ENCODE measurements around the gene WDR38.
A peak's percentile ranks its signal among the peaks of the same experiment; 100 is the strongest.
"Not testable (repeated sequence)": the region's sequence is repeated elsewhere in the genome, so short reads cannot be mapped to it uniquely, and the experiment has no call there.

Gene WDR38

DNA sequence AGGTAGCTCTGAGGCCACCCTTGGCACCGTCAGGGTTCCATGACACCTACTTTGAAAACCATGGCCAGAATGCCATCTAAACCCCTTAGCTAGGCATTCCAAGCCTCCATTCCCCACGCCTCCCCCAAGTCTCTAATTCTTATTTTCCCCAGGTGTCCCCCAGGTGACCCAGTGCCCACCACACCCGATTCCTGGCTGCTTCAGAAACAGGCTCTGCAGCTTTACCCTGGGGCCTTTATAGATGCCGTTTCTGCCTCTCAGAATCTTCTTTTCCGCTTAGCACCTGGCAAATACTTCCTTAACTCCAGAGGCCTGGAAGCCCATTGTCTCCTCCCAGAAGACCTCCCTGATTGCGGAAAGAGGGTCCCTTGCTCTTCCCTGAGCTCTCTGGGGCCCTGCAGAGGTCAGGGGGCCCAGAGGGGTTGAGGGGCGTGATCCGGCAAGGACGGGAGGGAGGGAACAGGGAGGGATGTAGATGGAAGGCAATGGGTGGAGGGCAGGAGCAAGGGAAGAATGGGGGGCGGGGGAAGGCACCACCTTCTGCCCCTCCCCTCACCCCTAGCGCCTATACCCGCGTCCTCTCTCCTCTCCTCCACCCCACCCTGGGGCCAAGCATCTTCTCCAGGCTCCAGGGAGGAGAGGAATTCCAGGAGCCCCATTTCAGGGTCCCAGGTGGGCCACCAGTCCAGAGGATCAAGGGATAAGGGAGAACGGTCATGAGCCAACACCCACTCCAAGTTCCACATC is 12.0 kb upstream of the WDR38 start:
- Mint-ChIP-seq H3K27me3 (ENCODE audit: low read depth) (peaks cover 8% of the 10 kb centered on the region), H3K9me3 (no peaks in the 10 kb centered on the region), H3K4me1 (ENCODE audit: low read depth) (no peaks in the 10 kb centered on the region), H3K4me3 (no peak overlapping the region), H3K36me3 (ENCODE audit: low read depth) (no peaks in the 10 kb centered on the region), H3K27ac (no peak overlapping the region)
- no peak for DNase-seq (ENCODE audit: low spot score)

DNA sequence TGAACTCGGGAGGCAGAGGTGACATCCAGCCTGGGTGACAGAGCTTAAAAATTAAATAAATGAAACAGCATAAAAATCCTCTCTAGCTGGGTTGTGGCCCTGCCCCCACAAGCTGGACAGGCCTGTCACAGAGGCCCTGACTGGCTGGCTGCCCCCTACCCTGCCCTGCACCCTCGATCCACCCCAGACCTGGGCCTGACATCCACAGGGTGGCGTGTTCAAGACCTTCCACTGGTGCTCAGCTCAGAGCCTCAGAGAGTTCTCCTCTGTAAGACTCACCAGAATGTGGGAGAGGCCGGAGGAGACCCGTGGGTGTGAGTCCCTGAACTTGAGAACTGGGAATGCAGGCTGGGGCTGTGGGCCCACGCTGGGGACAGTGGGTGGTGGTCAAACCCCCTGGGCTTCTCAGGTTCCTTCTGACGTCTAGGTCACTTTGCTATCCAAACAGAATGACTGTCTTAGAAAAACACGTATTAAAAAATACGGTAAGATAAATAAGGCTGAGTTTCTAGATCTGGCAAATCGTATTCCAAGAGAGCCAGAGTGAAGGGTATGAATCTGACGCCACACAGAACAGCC is 9.7 kb upstream of the WDR38 start:
- H3K27me3 Mint-ChIP-seq (ENCODE audit: low read depth) = no peaks in the 10 kb centered on the region
- DNase-seq (ENCODE audit: low spot score) = no peak
- H3K4me3 Mint-ChIP-seq = no peak overlapping the region
- no peaks in the 10 kb centered on the region for H3K4me1 Mint-ChIP-seq (ENCODE audit: low read depth)
- no peaks in the 10 kb centered on the region for H3K36me3 Mint-ChIP-seq (ENCODE audit: low read depth)
- H3K27ac Mint-ChIP-seq = no peak overlapping the region
- no peaks in the 10 kb centered on the region for H3K9me3 Mint-ChIP-seq

DNA sequence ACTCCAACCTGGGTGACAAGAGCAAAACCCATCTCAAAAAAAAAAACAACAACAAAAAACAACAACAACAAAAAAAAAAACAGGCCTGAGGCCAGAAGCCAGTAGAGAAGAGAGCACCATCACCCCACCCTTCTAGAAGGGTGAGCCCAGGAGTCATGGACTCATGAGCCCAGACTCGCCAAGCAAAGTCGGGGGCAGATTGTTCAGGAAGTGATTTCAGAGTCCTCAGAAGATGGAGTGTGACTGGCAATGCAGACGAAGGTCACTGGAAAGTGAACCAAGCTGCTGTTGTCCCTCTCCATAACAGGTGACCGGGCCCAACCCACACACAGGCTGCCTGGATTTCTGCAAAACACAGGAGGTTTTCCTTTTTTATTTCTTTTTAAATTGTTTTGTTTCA is 9.0 kb upstream of the WDR38 start:
- no peak overlapping the region for H3K27ac Mint-ChIP-seq
- H3K36me3 Mint-ChIP-seq (ENCODE audit: low read depth) = no peaks in the 10 kb centered on the region
- H3K4me3 Mint-ChIP-seq = no peak overlapping the region
- no peaks in the 10 kb centered on the region for H3K4me1 Mint-ChIP-seq (ENCODE audit: low read depth)
- no peaks in the 10 kb centered on the region for H3K27me3 Mint-ChIP-seq (ENCODE audit: low read depth)
- H3K9me3 Mint-ChIP-seq = no peaks in the 10 kb centered on the region
- DNase-seq (ENCODE audit: low spot score) = no peak

DNA sequence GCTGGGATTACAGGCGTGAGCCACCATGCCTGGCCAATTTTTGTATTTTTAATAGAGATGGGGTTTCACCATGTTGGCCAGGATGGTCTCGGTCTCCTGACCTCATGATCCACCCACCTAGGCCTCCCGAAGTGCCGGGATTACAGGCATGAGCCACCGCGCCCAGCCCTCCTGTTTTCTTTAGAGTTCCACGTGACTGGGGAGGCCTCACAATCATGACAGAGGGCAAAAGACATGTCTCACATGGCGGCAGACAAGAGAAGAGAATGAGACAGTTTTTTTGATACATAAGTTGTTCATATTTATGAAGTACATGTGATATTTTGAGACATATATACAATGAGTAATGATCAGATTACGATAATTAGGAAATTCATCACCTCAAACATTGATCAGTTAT is 6.8 kb upstream of the WDR38 start:
- H3K9me3 Mint-ChIP-seq; H3K27ac Mint-ChIP-seq; H3K27me3 Mint-ChIP-seq (ENCODE audit: low read depth); H3K36me3 Mint-ChIP-seq (ENCODE audit: low read depth); DNase-seq (ENCODE audit: low spot score); H3K4me1 Mint-ChIP-seq (ENCODE audit: low read depth); H3K4me3 Mint-ChIP-seq: not testable (repeated sequence)

DNA sequence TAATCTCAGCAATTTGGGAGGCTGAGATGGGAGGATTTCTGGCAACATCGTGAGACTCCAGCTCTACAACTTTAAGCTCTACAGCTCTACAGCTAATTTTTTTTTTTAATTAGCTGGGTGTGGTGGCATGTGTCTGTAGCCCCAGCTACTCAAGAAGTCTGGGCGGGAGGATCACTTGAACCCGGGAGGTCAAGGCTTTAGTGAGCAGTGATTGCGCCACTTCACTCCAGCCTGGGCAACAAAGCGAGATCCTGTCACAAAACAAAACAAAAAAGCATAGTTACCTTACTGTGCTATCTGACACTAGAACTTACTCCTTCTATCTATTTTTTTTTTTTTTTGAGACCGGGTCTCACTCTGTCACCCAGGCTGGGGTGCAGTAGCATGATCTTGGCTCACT is 6.3 kb upstream of the WDR38 start:
- Mint-ChIP-seq H3K27ac (no peak overlapping the region), H3K27me3 (ENCODE audit: low read depth) (peaks cover 10% of the 10 kb centered on the region), H3K4me3 (no peak overlapping the region), H3K9me3 (no peaks in the 10 kb centered on the region), H3K4me1 (ENCODE audit: low read depth) (no peaks in the 10 kb centered on the region), H3K36me3 (ENCODE audit: low read depth) (no peaks in the 10 kb centered on the region)
- DNase-seq (ENCODE audit: low spot score) = no peak

DNA sequence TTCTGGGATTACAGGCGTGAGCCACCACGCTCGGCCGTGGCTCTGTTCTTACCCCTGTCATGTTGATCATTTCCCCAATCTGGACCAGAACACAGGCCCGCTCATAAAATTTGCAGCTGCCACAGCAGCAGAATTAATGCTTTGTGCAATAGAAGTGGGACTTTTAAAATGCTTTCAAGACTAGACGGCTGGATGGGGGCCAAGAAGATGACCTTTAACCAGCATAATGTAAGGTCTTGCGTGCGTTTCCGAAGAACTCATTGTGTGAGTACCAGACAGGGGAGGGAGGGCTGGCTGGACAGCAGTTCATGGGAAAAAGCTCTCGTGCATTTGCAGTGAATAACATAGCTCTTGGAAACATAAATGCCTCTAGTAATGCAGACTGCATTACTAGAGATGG is 3.5 kb upstream of the WDR38 start:
- peaks cover 6% of the 10 kb centered on the region for H3K4me1 Mint-ChIP-seq (ENCODE audit: low read depth)
- H3K9me3 Mint-ChIP-seq = no peaks in the 10 kb centered on the region
- H3K27ac Mint-ChIP-seq = no peak overlapping the region
- H3K36me3 Mint-ChIP-seq (ENCODE audit: low read depth) = no peaks in the 10 kb centered on the region
- DNase-seq (ENCODE audit: low spot score) = no peak
- no peak overlapping the region for H3K4me3 Mint-ChIP-seq
- H3K27me3 Mint-ChIP-seq (ENCODE audit: low read depth) = peaks cover 10% of the 10 kb centered on the region

DNA sequence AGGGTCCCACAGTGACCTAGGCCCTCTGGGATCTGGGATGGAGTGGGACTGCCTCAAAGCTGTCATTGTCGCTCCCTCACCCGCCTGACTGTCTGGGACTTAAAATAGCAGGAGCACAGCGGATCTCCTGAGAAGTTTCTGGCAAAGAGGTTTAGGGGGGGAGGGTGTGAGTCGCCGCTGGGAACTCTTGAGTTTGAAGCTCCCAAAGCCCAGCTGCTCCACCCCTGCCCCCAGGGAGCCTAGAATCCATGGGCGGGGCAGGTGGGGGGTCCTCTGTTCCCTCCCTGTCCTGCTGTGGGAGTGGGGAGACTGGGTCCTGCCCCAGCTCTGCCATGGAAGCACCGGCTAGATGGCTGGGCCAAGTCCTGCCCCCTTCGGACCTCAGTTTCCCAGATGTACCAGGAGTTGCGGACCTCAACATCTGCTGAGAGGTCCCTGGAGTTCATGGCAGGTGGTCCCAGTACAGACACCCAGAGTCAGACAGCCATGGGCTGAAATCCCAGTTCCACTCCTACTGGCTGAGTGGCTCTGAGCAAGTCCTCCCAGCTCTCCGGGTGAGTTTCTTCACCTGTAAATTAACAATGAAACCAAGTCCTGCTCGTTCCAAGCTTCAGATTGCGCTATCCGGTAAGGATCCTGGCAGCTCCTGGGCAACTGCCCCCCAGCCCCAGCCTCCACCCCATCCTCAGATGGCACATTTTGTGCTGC is 985 bp upstream of the WDR38 start:
- H3K9me3 Mint-ChIP-seq = no peaks in the 10 kb centered on the region
- peaks cover 6% of the 10 kb centered on the region for H3K4me1 Mint-ChIP-seq (ENCODE audit: low read depth)
- H3K36me3 Mint-ChIP-seq (ENCODE audit: low read depth) = peaks cover under 1% of the 10 kb centered on the region
- no peak overlapping the region for H3K27ac Mint-ChIP-seq
- DNase-seq (ENCODE audit: low spot score) = no peak
- peaks cover 10% of the 10 kb centered on the region for H3K27me3 Mint-ChIP-seq (ENCODE audit: low read depth)
- peak overlapping the region; percentile 72 for H3K4me3 Mint-ChIP-seq

DNA sequence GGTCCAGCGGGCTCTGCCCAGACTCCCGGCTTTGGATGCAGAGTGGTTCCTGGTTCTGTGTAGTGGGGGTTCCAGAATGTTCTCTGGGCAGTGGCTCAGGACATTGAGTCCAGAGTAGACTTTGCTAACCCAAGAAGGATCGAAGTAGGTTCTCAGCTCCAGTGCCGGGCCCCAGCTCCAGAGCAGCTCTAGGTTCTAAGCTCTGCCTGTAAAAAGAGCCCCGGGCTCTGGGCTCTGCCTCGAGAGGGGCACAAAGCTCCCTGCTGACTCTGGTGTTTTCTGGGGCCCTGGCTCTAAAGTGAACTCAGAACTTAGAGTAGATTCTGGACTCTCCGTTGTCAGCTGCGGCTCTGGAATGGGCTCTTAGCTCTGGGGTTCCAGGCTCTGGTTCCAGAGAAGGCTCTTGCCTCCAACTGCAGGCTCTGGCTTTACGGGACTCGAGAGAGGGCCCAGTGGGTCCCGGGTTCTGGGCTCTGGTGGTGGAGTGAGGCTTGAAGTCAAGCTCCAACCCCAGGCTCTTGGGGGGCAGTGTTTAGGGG is 414 bp downstream of the WDR38 start:
- Mint-ChIP-seq H3K27me3 (ENCODE audit: low read depth) (peaks cover 10% of the 10 kb centered on the region), H3K9me3 (no peaks in the 10 kb centered on the region), H3K27ac (no peak overlapping the region), H3K36me3 (ENCODE audit: low read depth) (peaks cover 13% of the 10 kb centered on the region), H3K4me3 (peak overlapping the region; percentile 49), H3K4me1 (ENCODE audit: low read depth) (peaks cover 8% of the 10 kb centered on the region)
- DNase-seq (ENCODE audit: low spot score) = no peak

DNA sequence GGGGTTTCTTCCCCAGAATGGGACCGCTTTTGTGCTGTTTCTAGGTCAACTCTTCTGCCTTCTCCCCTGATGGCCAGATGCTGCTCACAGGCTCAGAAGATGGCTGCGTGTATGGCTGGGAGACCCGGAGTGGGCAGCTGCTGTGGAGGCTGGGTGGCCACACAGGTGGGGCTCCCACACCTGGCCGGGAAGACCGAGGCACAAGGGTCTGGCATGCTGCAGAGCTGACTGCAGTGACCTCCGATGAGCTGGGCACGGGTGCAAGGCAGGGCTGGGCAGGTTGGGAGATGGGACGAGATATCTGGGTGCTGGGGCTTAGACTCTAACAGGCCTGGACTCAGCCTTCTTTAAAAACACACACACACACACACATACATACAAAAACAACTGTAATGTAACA is 901 bp downstream of the WDR38 start:
- peaks cover 8% of the 10 kb centered on the region for H3K4me1 Mint-ChIP-seq (ENCODE audit: low read depth)

DNA sequence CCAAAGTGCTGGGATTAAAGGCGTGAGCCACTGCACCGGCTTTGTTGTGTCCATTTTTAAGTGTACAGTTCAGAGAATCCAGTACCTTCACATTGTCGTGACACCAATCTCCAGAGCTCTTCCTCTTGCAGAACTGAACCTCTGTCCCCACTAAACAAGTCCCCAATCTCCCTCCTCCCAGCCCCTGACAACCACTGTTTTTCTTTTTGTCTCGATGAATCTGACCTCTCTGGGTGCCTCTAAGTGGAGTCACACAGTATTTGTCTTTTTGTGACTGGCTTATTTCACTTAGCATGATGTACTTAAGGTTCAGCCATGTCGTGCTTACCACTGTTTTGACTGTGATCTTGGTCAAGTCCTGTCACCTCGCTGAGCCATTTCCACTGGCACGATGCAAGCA is 1.6 kb downstream of the WDR38 start:
- H3K36me3 Mint-ChIP-seq (ENCODE audit: low read depth) = peaks cover 25% of the 10 kb centered on the region
- peaks cover 10% of the 10 kb centered on the region for H3K27me3 Mint-ChIP-seq (ENCODE audit: low read depth)
- H3K9me3 Mint-ChIP-seq = no peaks in the 10 kb centered on the region
- no peak for DNase-seq (ENCODE audit: low spot score)
- no peak overlapping the region for H3K4me3 Mint-ChIP-seq
- peaks cover 13% of the 10 kb centered on the region for H3K4me1 Mint-ChIP-seq (ENCODE audit: low read depth)
- peak overlapping the region; percentile 34 for H3K27ac Mint-ChIP-seq

More for the DNA sequence above, 901 bp downstream of the WDR38 start:
- Mint-ChIP-seq H3K36me3 (ENCODE audit: low read depth) (peaks cover 18% of the 10 kb centered on the region), H3K4me3 (no peak overlapping the region), H3K27me3 (ENCODE audit: low read depth) (peaks cover 10% of the 10 kb centered on the region), H3K27ac (no peak overlapping the region), H3K9me3 (no peaks in the 10 kb centered on the region)
- DNase-seq (ENCODE audit: low spot score) = no peak

DNA sequence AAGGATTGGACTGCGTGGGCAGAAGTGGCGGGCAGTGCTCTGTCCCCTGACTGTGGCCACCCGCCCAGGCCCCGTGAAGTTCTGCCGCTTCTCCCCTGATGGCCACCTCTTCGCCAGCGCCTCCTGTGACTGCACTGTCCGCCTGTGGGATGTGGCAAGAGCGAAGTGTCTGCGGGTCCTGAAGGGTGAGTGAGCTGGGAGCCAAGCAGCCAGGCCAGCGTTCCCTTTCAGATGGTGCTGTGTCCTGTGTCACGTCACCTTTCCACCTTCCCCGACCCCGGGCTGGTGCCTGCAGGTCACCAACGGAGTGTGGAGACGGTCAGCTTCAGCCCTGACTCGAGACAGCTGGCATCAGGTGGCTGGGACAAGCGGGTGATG is 2.3 kb downstream of the WDR38 start:
- DNase-seq (ENCODE audit: low spot score) = no peak
- peaks cover 32% of the 10 kb centered on the region for H3K36me3 Mint-ChIP-seq (ENCODE audit: low read depth)
- peaks cover 18% of the 10 kb centered on the region for H3K4me1 Mint-ChIP-seq (ENCODE audit: low read depth)
- H3K4me3 Mint-ChIP-seq = no peak overlapping the region
- no peaks in the 10 kb centered on the region for H3K9me3 Mint-ChIP-seq
- no peak overlapping the region for H3K27ac Mint-ChIP-seq
- H3K27me3 Mint-ChIP-seq (ENCODE audit: low read depth) = peaks cover 8% of the 10 kb centered on the region

DNA sequence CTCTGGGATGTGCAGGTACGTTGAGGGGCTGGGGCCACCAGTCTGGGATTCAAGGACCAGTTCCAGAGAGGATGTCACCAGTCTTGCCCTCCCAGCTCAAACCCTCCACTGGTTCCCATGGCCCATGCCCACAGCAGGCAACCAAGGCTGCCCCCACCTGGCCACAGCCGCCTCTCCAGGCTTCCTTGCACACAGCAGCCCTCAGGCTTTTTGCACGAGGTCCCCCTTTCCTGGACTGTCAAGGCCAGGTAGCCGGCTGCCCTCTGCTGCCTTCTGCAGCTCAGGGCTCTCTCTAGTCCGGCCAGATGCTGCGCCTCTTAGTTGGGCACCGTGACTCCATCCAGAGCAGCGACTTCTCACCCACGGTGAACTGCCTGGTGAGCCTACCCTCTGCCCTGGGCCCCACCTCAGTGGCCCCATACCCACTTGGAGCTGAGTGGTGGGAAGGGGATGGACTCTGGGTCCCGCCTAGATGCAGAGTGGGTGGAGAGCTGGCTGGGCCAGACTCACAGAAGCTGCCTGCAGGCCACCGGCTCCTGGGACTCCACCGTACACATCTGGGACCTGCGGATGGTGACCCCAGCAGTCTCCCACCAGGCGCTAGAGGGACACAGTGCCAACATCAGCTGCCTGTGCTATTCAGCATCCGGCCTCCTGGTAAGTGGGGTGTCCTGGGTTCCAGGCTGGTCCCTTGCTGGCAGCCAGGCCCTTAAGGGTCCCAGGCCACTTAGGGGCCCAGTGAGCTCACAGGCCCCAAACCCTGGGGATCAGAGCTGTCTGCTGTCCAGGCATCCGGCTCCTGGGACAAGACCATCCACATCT is 2.9 kb downstream of the WDR38 start:
- Mint-ChIP-seq H3K4me3 (no peak overlapping the region), H3K4me1 (ENCODE audit: low read depth) (peaks cover 18% of the 10 kb centered on the region), H3K9me3 (no peaks in the 10 kb centered on the region), H3K36me3 (ENCODE audit: low read depth) (peaks cover 38% of the 10 kb centered on the region), H3K27ac (no peak overlapping the region), H3K27me3 (ENCODE audit: low read depth) (peaks cover 3% of the 10 kb centered on the region)
- DNase-seq (ENCODE audit: low spot score) = no peak

DNA sequence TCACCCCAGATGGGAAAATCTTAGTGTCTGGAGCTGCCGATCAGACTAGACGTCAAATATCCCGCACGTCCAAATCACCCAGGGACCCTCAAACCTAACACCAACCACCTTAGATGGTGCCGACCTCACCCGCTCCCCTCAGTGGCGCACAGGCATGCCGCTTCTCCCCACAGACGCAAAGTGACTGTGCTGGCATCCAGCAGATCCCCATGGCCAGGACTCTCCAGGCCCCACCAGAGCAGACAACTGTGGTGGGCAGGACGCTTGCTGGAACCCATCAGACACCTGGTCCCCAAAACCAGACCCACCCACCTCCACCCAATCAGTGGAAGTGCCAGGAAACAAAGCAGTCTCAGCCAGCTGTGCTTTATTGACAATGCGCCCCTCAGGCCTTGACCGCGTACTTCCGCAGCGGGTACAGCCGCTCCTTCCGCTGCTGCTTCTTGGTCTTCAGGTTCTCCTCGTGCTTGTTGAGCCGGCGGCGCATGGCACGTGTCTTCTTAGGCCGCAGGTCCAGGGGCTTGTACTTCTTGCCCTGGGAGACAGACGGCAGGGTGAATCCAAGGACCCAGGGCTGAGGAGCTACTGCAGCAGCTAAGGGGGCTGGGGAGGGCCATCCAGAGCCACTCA is 4.4 kb downstream of the WDR38 start:
- no peaks in the 10 kb centered on the region for H3K27me3 Mint-ChIP-seq (ENCODE audit: low read depth)
- H3K27ac Mint-ChIP-seq = no peak overlapping the region
- H3K36me3 Mint-ChIP-seq (ENCODE audit: low read depth) = peaks cover 41% of the 10 kb centered on the region
- no peaks in the 10 kb centered on the region for H3K9me3 Mint-ChIP-seq
- peaks cover 17% of the 10 kb centered on the region for H3K4me1 Mint-ChIP-seq (ENCODE audit: low read depth)
- H3K4me3 Mint-ChIP-seq = no peak overlapping the region
- DNase-seq (ENCODE audit: low spot score) = no peak
